Transverse colon (tissue), 4 donors: ENCODE measurements around the gene SH3TC2. TPM values are rescaled to one million over a fixed set of nuclear protein-coding genes. Genes with fewer than 3 reads are reported as not detected.

Source experiments
- DNase-seq: peaks from one replicate; pipeline ENCODE4 v3.0.0-alpha.2; 2019
- H3K27ac ChIP-seq, 4 donors: fragments of 200-600 bp; sonication (generic); 2 replicates each; pipeline ENCODE4 v1.5.1; 2016 to 2018; ENCODE audit warnings: inconsistent platforms in 4 of 4
- H3K27me3 ChIP-seq: fragments of 200-600 bp; sonication (generic); 2 replicates; pipeline ENCODE4 v1.5.1; 2017; ENCODE audit warnings: inconsistent platforms
- H3K36me3 ChIP-seq, 4 donors: fragments of 200-600 bp; sonication (generic); 2 replicates each; pipeline ENCODE4 v1.5.1; 2017 to 2019; ENCODE audit warnings: inconsistent platforms in 4 of 4
- H3K4me1 ChIP-seq, 4 donors: fragments of 200-600 bp; sonication (generic); 2 replicates each; pipeline ENCODE4 v1.5.1; 2017 to 2020; ENCODE audit warnings: inconsistent platforms in 4 of 4
- H3K4me3 ChIP-seq, 4 donors: fragments of 200-600 bp; sonication (generic); 1 replicate in 1 of 4; 2 replicates in 3 of 4; pipeline versions ENCODE4 v1.5.1 to v1.6.1; 2017 to 2019; ENCODE audit warnings: inconsistent platforms in 4 of 4
- H3K9me3 ChIP-seq, 2 donors: fragments of 200-600 bp; sonication (generic); 2 replicates each; pipeline ENCODE4 v1.5.1; 2017 to 2019; ENCODE audit warnings: inconsistent platforms in 2 of 2
- EP300 ChIP-seq: sonication (generic); formaldehyde crosslinking; IDR thresholded peaks from one replicate; pipeline ENCODE4 v1.6.1; 2017; ENCODE audit warnings: antibody characterized with exemption, low read depth
- POLR2A ChIP-seq: fragments of 450-650 bp; IDR thresholded peaks from one replicate; pipeline ENCODE4 v1.6.1; 2016; ENCODE audit warnings: antibody characterized with exemption, mild to moderate bottlenecking, moderate library complexity
- POLR2AphosphoS5 ChIP-seq, 3 donors: sonication (generic); formaldehyde crosslinking; IDR thresholded peaks; one replicate each; pipeline ENCODE4 v1.6.1; 2016; ENCODE audit warnings: antibody characterized with exemption in 3 of 3
- WGBS, 2 donors: methylation state at CpG; one replicate each; pipeline ENCODE4 v1.1.5; 2018; ENCODE audit warnings: low coverage in 1 of 2; 5-methylcytosine and 5-hydroxymethylcytosine counted together
- in situ Hi-C, 4 donors: fragments of 200-750 bp; cut with MboI; loops; one replicate each; pipeline versions ENCODE4 v1.15.0 to v1.15.1; 2017; ENCODE audit warnings: low sequenced_read_pairs in 3 of 4, low pct_ligation_motif_present in 1 of 4, low pct_unique_long_range_greater_than_20kb in 1 of 4
- intact Hi-C: fragments of 100-400 bp; cut with DNase I; formaldehyde crosslinking; loops from one replicate; pipeline ENCODE4 v1.15.1; 2023; ENCODE audit warnings: low total_unique reads
- total RNA-seq, 4 donors: library from RNA; depleted of rRNA; stranded (reverse); fragments of >200 nt; gene quantifications; one replicate each; pipeline ENCODE4 v1.1.0, GENCODE V29; 2016
- TF ChIP-seq, protein P1 (sequence below), 5 experiments: fragments of 200-600 bp in 3 of 5; fragments of 450-650 bp in 2 of 5; sonication (generic) in 3 of 5; IDR thresholded peaks; 1 replicate in 2 of 5; 2 replicates in 3 of 5; pipeline ENCODE4 v1.5.1; 2016 to 2017; ENCODE audit warnings: antibody characterized with exemption in 5 of 5, inconsistent platforms in 3 of 5, mild to moderate bottlenecking in 2 of 5, moderate library complexity in 1 of 5

Gene SH3TC2
- total RNA-seq, 4 donors from 2014 or later, result 0.55 to 1.6 (median 1.5) TPM; not detected in 1

DNA sequence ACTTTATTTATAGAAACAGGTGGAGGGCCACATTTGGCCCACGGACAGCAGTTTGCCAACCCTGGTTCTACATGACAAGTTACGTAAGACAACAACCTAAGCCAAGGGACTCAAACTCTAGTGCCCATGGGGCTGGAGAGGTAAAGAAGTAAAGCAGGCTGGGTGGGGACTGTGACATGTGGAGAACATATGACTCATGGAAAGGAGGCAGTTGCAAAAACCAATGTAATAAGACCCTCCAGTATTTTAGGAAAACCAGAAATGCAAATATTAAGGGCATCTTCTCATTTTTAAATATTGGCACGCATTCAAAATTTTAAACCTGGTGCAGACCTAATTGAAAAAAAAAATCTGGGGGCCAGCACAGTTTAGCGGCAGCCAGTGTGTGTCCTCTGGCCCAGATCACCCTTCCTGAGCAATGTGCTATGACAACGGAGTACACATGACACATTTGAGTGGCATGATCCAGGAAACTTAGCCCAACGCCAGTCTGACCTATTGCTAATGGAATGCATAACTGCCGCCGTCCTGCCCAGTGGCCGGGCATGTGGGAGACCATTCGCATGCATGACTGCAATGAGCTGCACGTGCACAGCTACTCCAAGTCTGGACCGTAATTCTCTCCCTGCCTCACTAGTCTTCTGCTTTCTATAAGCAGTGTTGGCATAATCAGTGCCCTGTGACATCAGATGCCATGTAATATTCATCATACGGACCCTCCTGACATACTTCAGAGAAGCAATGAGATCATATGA lies 97.2 kb downstream of the SH3TC2 start:
- no peak overlapping the region for H3K4me3 ChIP-seq
- H3K27ac ChIP-seq, result peak overlapping the region in 2 of 4 donors; percentile 5 to 15
- intact Hi-C loops, result no loop called here
- peaks cover 5 to 31% (median 9%) of the 10 kb centered on the region in 4 donors for H3K4me1 ChIP-seq
- DNase-seq, result no peak
- no peaks in the 10 kb centered on the region for H3K27me3 ChIP-seq
- in situ Hi-C loops, result loop anchor here in 1 of 4 donors (25.0 kb wide), 1 partner anchor 153 kb away; no protein-coding TSS in a partner anchor
- H3K9me3 ChIP-seq, result no peaks in the 10 kb centered on the region
- 90 to 93% methylated on average over 9 to 13 of the region's 13 CpGs for WGBS, 2 donors
- peak in 1 of 3 donors; percentile 65 for TF ChIP-seq POLR2AphosphoS5 (IDR thresholded peaks at IDR 0.05)
- TF ChIP-seq, protein P1, sequence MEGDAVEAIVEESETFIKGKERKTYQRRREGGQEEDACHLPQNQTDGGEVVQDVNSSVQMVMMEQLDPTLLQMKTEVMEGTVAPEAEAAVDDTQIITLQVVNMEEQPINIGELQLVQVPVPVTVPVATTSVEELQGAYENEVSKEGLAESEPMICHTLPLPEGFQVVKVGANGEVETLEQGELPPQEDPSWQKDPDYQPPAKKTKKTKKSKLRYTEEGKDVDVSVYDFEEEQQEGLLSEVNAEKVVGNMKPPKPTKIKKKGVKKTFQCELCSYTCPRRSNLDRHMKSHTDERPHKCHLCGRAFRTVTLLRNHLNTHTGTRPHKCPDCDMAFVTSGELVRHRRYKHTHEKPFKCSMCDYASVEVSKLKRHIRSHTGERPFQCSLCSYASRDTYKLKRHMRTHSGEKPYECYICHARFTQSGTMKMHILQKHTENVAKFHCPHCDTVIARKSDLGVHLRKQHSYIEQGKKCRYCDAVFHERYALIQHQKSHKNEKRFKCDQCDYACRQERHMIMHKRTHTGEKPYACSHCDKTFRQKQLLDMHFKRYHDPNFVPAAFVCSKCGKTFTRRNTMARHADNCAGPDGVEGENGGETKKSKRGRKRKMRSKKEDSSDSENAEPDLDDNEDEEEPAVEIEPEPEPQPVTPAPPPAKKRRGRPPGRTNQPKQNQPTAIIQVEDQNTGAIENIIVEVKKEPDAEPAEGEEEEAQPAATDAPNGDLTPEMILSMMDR (IDR thresholded peaks at IDR 0.05), result no peak
- no peaks in the 10 kb centered on the region for H3K36me3 ChIP-seq

DNA sequence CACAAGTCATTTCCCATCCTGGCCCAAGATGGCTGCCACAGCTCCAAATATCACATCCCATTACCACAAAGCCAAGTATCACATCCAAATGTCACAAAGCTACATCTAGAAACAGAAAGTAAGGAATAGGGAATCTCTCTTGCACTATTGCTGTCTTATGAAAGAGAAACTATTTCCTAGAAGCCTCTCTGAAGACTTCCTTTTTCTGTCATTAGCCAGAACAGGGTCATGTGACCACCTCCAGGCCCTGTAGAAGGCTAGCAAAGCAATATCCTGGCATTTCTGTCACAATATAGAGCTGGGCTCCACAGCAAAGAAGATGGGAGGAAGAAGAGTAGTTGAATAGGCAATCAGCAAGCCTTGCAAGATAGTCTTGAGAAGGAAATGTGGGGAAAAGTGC lies 99.2 kb downstream of the SH3TC2 start:
- in situ Hi-C loops, result loop anchor here in 1 of 4 donors (25.0 kb wide), 1 partner anchor 151 kb away; no protein-coding TSS in a partner anchor
- Histone ChIP-seq H3K9me3 (no peaks in the 10 kb centered on the region), H3K4me3 (no peak overlapping the region), H3K4me1 (peaks cover 0 to 13% (median 6%) of the 10 kb centered on the region in 4 donors), H3K27ac (no peak overlapping the region), H3K27me3 (no peaks in the 10 kb centered on the region), H3K36me3 (no peaks in the 10 kb centered on the region)
- intact Hi-C loops, result no loop called here
- no peak for TF ChIP-seq POLR2AphosphoS5 (IDR thresholded peaks at IDR 0.05)
- no peak for TF ChIP-seq EP300
- TF ChIP-seq POLR2A, result no peak
- TF ChIP-seq, protein P1 (IDR thresholded peaks at IDR 0.05), result no peak
- DNase-seq, result no peak

GRCh38 chr5:148962761-148963324 lies 100.0 kb downstream of the SH3TC2 start:
- intact Hi-C loops, result no loop called here
- Histone ChIP-seq H3K27ac (no peak overlapping the region), H3K9me3 (no peaks in the 10 kb centered on the region), H3K36me3 (no peaks in the 10 kb centered on the region), H3K4me1 (peaks cover 0 to 5% (median under 1%) of the 10 kb centered on the region in 4 donors), H3K4me3 (no peak overlapping the region), H3K27me3 (no peaks in the 10 kb centered on the region)
- no peak for DNase-seq
- TF ChIP-seq, protein P1 (IDR thresholded peaks at IDR 0.05), result no peak
- TF ChIP-seq POLR2A (no peak), EP300 (no peak), POLR2AphosphoS5 (IDR thresholded peaks at IDR 0.05) (no peak)
- whole genome bisulfite sequencing, 2 donors, result 86 to 93% methylated on average over 3 of the region's 3 CpGs
- in situ Hi-C loops, result loop anchor here in 1 of 4 donors (25.0 kb wide), 1 partner anchor 151 kb away; no protein-coding TSS in a partner anchor

DNA sequence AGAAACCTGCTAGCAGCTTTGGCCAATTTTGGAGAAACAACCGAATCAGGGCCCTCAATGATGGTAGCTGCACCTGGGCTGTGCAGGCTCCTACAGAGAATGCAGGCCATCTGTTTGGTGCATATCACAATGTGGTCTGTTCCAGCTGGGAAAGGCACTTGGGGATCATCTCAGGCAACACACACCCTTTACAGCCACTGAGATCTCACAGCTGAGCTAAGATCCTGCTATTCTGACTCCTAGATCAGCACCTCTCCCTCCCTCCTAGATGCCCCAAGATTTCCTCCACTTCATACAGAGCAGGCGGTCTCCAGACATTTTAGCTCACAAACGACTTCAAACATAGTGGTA lies 100.7 kb downstream of the SH3TC2 start:
- H3K27ac ChIP-seq, result no peak overlapping the region
- WGBS, 2 donors, result 75% methylated on average over 2 to 3 of the region's 3 CpGs
- H3K4me1 ChIP-seq, result no peaks in the 10 kb centered on the region
- H3K36me3 ChIP-seq, result no peaks in the 10 kb centered on the region
- TF ChIP-seq EP300 (no peak), POLR2A (no peak), POLR2AphosphoS5 (IDR thresholded peaks at IDR 0.05) (no peak)
- TF ChIP-seq, protein P1 (IDR thresholded peaks at IDR 0.05), result no peak
- H3K9me3 ChIP-seq, result no peaks in the 10 kb centered on the region
- no peak overlapping the region for H3K4me3 ChIP-seq
- in situ Hi-C loops, result loop anchor here in 1 of 4 donors (25.0 kb wide), 1 partner anchor 150 kb away; no protein-coding TSS in a partner anchor
- DNase-seq, result no peak
- intact Hi-C loops, result no loop called here
- no peaks in the 10 kb centered on the region for H3K27me3 ChIP-seq
